SH-SY5Y (cell line): Measurements from ENCODE around the gene RAP2C.

Experiments used
- GATA2 ChIP-seq: IDR thresholded peaks from 2 replicates; pipeline ENCODE4 v1.6.1; 2011; ENCODE audit warnings: mild to moderate bottlenecking, low read depth, low read length
- GATA3 ChIP-seq: IDR thresholded peaks from 2 replicates; pipeline ENCODE4 v1.6.1; 2011; ENCODE audit warnings: low read depth, mild to moderate bottlenecking, low read length, moderate library complexity

The RAP2C gene

DNA sequence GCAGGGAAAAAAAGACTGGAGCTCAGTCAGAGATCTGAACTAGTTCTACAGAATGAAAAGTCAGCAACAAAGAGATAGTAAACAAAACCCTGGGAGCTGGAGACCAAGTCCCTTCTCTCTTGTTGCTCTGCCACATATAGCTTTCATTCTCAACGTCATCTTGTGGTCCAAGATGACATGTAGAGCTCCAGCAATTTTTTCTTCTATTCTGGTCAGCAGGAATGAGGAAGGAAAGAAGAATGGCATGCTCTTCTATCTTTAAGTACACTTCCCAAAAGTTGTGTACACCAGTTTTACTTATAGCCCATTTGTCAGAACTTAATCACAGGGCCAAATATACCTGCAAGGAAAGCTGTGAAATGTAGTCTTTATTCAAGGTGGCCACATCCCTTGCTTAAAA, 45.6 kb downstream of the RAP2C start:
- TF ChIP-seq GATA2 (no peak), GATA3 (no peak)

DNA sequence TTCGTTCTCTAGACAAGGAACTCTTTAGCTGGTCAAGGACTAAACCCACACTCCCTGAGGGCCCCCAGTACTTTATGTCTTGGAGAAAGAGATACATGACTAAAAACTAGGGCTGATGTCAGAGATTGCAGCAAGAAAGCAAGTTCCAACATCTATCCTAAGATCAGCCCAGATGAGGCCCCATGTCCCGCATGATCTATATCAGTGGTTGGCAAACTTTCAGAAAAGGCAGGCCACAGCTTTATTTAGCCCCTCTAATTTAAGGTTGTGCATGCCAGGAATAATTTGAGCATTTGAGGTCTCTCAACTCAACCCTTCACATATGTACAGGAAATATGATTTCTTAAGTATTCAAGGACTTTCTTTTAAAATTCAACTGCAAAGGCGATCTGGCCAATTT, 47.4 kb downstream of the RAP2C start:
- no peak for TF ChIP-seq GATA3
- TF ChIP-seq GATA2 = no peak

- no peak for TF ChIP-seq GATA2
- no peak for TF ChIP-seq GATA3
Measured at GRCh38 chrX:132171478-132171877, 47.8 kb downstream of the RAP2C start.

DNA sequence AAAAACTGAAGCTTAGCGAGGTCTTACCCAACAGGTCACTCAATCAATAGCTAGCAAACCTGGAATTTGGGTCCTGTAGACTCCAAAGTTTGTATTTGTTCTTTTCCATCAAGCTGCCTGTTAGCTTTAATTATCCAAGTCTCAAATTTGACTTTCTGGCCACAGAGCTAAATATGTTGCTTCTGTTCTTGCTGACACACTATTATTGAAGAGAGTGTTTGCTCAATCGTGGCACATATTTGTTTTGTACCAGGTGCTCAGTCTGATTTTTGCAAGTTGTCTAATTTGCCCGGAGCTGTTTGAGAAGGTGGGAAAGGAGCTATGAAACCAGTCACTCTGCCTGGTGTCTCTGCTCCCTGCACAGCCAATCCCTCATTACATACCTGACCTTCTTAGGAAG, 49.7 kb downstream of the RAP2C start:
- no peak for TF ChIP-seq GATA3
- no peak for TF ChIP-seq GATA2

DNA sequence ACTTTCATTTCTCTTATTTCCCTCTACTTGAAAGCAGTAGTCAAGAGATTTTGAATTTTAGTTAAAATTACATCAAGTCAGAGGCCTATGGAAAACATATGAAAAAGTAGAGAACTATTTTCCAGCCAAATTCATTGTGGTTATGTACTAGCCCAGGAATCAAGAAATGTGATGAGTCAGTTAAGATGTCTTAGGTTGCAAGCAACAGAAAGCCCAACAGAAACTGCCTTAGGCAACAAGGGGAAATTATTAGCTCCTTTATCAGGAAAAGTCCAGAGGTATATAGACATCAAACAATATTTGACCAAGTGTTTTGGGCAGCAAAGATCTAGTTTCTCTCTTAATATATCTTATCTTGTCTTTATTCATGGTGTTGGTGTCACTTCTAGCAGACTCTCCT, 53.6 kb downstream of the RAP2C start:
- TF ChIP-seq GATA3 (no peak), GATA2 (no peak)

DNA sequence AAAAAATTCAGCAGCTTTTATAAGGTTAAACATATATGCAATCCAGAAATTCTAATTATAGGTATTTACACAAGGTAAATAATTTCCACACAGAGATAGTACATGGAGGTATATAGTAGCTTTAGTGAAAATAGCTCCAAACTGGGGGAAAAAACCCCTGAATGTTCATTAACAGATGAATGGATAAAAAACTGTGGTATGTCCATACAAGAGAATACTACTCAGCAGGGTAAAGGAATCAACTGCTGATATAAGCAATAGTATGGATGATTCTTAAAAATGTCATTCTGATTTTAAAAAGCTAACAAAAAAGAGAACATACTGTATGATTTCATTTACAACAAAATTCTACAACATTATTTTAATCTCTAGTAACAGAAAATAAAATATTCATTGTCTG, 54.2 kb downstream of the RAP2C start:
- TF ChIP-seq GATA2 (no peak), GATA3 (no peak)

DNA sequence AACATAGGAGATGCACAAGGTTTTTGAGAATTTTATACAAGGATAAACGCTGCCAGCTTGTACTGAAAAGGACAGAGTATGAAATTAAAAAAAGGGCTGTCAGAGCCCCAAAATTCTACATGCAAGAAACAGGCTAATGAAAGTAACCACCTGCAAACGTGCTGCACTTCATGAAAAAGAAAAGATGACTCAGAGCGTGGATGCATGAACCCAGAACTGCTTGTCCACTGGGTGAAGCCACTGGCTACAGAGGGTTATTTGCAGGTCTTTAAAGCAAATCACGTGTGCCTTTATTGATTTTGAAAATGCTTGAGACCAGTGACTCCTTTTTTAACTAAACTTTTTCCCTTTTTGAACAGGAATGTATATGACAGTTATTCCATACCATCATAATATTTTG, 66.1 kb downstream of the RAP2C start:
- TF ChIP-seq GATA3 = no peak
- no peak for TF ChIP-seq GATA2
